Dermis blood vessel endothelial cell (primary cell): ENCODE measurements around the gene BPIFB2. TPM values are rescaled to one million over a fixed set of nuclear protein-coding genes. Genes with fewer than 3 reads are reported as not detected.
"Not testable (repeated sequence)": the region's sequence is repeated elsewhere in the genome, so short reads cannot be mapped to it uniquely, and the experiment has no call there.

Experiments used
- DNase-seq: peaks from one replicate; pipeline ENCODE4 v3.0.0; 2010
- total RNA-seq: library from RNA; depleted of rRNA; stranded (reverse); fragments of >200 nt; gene quantifications from 2 replicates; pipeline ENCODE4 v1.2.3, GENCODE V29; 2014

Gene BPIFB2
- total RNA-seq, 1 donor from 2014 or later = not detected

DNA sequence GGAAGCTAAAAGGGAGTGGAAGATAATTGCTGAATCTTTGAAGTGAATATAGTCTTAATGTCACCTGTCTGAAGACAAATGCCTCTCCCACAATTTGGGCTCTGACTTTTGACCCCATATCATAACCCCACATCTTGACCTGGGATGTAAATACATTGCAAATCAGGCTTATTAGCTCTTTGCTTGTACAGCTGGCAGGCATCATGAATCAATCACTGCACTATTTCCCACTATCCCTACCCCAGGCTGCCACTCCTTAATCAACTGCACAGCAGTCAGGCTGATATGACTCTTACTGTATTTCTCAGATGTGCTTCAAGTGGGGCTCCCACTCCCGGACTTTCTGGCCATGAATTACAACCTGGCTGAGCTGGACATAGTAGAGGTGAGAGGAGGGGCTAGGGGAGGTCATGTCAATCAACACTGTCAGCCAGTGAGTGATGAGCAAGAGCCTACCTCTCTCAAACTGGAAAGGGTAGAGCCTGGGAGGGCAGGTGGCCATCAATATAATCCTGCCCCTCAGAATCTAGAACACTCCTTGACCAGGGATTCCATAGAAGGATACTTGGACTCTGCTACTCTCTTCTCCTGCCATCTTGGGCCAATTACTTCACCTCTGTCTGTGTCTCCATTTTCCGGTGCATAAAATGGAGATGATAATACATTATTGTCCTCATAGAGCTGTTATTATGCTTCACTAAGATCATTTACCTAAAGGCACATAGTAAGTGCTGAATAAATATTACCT is 35.7 kb downstream of the BPIFB2 start:
- DNase-seq = no peak

DNA sequence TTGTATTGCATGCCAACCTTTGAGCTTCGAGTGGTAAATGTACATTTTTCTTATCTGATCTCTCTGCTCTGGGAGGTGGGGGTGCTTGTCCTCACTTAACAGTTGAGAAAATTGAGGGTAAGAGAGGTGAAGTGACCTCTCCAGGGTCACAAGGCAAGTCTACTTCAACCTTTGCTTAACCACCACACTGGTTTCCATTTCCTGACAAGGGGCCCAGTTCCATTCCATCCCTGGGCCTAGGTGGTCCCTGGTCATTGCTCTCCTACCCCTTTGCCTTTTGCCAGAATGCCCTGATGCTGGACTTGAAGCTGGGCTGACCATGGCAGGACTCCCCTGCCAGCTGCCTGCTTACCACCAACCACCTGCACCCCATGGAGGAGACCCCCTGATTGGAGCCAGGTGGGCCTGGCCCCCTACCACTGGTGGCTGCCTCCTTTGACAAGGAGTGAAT is 36.3 kb downstream of the BPIFB2 start:
- no peak for DNase-seq

DNA sequence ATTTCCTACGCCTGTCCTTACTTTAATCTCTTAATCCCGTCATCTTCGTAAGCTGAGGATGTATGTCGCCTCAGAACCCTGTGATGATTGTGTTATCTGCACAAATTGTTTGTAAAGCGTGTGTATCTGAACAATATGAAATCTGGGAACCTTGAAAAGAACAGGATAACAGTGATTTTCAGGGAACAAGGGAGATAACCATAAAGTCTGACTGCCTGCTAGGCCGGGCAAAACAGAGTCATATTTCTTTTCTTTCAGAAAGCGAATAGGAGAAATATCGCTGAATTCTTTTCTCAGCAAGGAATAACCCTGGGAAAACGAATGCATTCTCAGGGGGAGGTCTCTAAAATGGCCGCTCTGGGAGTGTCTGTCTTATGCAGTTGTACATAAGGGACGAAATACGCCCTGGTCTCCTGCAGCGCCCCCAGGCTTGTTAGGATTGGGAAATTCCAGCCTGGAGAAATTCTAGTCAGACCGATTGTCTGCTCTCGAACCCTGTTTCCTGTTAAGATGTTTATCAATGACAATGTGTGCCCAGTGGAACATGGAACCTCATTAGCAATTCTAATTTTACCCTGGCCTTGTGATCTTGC is 37.7 kb downstream of the BPIFB2 start:
- not testable (repeated sequence) for DNase-seq

DNA sequence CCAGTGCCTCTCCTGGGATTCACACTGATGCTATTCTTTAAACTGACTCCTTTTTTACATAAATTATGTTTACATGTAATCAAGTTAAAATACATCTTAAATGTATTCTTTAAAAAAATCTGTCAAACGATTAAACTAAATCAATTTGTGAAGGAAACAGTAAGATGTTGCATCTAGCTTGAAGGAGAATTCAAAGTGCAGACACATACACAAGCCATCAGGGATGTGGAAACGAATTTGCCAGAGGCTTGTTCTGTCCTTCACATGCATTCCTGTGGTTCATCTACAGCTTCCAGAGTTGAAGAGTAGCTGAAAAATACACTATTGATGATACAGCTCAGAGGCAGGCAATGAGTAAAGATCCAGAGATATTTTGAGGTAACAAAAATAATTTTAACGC is 38.9 kb downstream of the BPIFB2 start:
- no peak for DNase-seq

DNA sequence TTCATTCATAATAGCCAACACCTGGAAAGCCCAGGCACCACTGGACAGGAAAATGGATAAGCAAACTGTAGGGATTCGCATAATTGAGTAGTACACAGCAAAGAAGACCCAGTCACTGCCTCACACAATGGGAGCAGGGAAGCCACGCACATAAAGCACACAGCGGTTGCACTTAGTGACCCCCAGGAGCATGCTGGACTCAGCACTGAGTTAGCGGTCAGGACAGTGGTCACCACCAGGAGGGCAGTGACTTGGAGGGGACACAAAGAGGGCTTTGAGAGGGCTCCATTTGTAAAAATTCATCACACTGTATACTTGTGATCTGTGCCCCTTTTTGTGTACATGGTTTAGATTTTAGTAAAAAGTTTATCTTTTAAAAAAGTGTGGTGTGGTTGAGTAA is 43.8 kb downstream of the BPIFB2 start:
- no peak for DNase-seq

DNA sequence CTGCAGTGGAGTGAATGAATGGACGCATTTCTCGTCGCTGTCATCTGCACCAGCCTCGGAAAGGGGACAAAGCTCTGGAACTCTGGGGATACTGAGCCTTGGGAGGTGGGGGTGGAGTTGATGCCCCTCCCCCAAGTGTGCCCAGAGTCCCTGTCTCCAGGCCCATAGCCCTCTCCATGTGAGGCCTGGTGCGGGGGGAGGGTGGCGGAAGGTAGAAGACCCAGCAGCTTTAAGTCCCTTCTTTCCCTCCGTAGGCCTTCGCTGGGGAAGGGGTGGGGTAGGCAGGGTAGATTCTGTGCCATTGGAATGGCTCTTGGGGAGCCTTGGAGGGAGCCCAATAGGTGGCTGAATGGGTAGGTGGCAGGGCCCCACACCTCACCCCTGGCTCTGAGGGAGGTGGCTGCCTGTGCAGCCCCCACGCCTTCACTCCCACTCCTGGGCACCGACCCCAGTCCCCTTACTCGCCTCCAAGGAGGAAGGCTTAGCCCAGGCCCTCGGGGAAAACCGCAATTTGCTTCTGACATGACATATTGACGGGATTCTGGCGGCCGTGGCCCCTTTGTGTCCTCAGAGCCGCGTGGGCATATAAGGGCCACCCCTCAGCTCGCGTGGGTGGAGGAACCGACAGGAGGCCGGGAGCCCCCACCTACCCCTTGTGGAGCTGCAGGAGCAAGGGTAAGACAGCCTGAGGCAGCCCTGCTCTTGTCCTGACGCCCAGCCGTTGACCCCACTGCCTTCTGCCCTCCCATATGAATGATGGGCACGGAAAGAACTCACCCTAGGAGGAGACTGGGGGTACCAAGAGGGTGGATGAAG is 46.0 kb downstream of the BPIFB2 start, which contains the start of gene BPIFB3:
Gene BPIFB3 (plus strand): TSS at position 613 of the 816 bp plus-strand sequence. CDS start 1,533 bp downstream, outside the sequence.
- no peak for DNase-seq

DNA sequence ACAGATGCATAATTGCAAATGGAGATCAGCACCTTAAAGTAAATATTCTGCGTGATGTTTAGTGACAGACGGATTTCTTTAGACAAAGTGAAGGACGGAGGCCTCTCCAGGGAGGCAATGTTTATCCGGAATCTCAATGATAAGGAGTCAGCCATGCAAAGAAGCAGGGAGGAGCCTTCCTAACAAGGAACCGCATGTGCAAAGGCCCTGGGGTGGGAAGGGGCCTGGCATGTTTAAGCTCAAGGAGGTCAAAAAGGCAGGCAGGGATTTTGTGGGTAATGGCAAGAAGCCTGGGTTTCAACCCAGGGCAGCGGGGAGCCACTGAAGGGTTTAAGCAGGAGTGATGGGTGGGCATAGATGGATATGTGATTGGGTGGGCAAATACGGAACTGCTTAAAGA is 46.9 kb downstream of the BPIFB2 start:
- DNase-seq = no peak

DNA sequence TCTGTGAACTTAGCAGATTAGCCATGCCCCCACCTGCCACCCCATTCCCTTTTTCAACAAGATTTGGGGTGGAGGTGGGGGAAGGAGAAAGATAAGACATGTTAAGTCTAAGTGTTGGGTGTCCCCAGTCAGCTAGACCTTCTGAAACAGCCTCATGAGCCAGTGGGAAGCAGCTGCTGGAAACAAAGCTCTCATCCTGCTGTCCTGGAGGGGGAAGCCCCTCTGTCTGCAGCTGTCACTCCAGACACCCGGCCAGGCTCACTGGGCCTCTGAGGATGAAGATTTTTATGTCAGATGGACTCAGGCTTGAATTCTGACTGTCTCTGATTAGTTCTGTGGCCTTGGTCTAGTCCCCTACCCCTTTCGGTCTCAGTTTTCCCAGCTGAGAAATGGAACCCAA is 47.3 kb downstream of the BPIFB2 start:
- DNase-seq = no peak

DNA sequence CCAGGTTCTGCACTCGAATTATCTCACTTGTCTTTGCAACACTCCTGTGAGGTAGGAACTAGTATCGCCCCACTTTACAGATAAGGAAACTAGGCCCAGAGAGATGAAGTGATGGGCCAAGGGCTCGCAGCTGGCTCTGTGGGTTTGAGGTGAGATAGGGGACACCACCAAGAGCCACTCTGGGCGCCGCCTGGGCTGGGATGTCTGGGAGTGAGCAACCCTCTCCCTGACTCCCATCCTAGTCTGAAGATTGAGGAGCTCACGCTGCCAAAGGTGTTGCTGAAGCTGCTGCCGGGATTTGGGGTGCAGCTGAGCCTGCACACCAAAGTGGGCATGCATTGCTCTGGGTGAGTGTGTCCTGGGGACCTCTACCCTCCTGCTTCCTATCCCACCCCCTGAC is 51.6 kb downstream of the BPIFB2 start:
- no peak for DNase-seq

DNA sequence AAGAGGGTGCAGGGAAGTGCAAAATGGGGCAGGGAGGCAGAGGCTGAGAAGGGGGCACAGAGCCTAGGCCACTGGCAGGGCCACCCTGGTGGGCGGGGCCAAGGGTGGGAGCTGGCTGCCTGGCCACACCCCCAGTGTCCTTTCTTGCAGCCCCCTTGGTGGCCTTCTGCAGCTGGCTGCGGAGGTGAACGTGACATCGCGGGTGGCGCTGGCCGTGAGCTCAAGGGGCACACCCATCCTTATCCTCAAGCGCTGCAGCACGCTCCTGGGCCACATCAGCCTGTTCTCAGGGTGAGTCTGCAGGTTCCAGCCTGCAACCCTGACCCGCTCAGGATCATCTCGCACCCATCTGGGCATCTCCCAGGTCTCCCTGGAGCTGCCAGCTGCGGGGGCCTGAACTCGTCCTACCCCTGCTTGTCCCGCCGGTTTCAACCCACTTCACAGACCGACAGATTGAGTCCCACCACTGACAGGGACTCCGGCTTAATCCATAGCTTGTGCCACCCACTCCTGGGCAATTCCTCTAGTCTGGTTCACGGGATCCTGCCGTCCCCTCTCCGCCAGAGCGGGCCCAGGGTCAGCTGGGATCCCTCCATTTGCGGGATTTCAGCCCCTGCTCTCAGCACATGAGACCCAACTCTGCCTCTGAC is 52.4 kb downstream of the BPIFB2 start:
- no peak for DNase-seq

DNA sequence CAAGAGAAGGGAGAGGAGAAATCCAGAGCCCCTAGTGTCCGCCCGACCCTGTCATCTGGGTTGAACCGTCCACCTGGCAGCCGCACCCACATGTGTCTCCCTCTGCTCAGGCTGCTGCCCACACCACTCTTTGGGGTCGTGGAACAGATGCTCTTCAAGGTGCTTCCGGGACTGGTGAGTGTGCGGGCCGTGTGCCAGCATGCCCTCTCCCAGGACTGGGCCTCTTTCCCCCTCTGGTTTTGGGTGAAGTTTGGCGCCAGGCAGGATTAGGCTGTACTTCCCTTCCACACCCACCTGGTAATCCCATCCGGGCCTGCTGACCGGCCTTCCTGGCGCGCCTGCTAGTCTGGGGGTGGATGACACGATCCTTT is 54.1 kb downstream of the BPIFB2 start:
- DNase-seq = no peak

DNA sequence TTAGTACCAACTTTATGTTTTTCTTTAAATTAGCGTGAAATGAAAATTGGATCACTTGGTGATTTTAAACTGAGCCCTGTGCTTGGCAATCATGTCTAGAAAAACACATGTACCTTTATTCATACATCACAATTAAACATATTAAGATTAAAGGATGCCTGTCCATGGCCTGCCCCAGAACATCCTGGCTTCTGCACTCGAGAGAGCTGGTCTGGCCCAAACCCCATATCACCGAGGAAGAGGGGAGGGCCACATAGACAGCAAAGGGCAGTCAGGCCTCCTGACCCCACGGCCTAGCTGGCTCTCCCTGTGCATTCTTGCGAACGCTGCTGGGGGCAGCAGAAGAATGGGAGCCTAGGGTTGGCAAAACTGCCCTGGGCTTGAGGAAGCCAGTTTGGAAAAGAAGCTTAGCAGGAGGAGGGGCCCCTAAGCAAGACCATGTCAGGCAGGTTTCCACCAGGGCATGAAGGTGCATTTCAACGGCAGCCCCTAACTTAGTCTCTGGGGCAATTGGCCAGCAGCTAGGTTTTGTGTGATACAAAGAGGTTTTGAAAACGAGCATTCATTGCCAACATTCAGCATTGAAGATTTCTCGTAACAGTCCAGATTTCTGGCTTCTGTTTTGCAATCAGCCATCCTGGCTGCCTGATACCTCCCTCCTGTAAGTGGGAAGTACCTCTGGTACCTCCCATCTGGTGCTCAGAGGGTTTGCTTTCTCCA is 54.8 kb downstream of the BPIFB2 start:
- no peak for DNase-seq

DNA sequence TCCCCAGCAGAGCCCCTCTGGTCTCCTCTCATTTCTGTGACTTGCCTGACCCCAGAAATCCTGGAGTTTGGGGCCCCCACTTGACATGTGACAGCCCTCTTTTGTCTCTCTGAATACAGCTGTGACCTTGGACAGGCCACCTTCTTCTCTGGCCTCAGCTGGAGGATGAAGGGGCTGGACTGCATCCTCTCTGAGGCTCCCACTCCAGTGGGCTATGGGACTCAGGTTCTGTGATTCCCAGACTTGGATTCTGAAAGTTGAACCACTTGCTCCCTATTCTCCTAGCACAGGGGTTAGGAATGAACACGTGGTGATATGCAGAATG is 55.3 kb downstream of the BPIFB2 start:
- DNase-seq = no peak

DNA sequence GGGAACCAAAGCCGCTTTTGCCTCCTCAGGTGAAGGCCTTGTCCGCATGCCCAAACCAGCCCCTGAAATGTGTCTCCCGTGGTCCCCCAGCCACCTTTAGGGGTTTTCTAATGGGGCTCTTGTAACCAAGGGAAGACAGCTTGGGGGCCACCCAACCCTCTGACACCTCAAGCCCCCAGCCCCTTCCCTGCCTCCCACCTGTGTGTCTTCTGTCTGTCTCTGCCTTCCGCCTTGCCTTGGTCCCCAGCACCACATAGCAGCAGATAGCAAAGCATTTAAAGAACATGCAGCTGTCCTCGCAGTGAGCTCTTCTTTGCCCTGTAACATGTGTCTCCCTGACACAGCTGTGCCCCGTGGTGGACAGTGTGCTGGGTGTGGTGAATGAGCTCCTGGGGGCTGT is 55.8 kb downstream of the BPIFB2 start:
- DNase-seq = no peak

DNA sequence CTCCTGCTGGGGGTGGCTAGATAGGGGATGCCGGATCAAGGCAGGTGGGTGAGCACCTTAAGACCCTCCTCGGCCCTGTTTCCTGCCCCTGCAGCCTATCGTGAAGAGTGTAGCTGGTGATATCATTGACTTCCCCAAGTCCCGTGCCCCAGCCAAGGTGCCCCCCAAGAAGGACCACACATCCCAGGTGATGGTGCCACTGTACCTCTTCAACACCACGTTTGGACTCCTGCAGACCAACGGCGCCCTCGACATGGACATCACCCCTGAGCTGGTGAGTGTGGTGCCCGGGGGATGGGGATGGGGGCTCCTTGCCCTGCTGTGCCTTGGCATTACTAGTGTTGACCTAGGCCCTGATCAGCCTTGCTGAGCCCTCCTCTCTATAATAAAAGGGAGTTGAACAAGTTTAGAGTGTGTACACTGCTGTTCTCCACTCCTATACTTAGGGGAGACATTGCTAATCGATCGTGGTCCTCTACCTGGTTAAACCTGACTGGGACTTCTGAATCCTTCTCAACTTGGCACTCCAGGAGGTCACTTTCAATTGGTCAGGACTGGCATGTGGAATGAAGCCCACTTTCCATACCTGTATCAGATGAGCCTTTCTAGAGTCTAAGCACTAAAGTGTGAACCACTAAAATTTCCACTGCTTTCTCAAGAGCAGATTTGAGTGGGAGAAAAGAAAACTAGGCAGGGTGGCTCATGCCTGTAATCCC is 57.2 kb downstream of the BPIFB2 start:
- no peak for DNase-seq

DNA sequence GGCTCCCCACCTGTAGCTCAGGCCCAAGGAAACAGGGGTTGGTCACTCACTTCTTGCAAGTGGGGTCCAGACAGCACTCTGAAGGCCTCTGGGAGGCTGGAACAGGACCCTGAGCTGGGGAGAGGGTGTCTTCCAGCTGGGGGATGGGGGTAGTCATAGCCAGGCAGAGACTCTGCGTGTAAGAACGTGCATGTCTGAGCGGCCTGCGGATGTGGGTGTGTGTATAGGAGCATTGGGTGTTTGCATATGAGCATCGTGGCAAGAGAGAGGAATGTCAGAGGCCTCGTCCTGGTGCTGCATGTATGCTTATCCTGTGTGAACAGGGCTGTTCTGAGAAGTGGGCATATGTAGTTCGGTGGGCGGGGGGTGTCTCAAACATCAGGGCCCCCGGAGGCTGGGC is 58.3 kb downstream of the BPIFB2 start:
- DNase-seq = no peak

DNA sequence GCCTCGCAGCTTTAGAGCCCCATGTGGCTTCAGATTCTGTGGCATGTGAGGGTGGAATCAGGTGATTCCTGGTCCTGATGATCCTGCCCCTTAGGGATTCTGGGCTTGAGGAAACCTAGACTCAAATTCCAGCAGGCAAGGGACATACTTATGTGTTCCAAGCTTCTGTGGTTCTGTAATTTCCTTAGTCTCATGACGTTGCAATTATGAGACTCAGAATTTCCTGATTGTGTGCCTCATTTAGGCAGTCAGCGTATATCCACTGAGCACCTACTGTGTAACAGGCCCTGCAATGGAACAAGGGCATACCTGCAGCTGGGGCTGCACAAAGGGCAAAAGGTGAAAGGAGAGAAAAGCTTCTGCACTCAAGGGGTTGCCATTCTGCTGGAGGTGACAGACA is 60.3 kb downstream of the BPIFB2 start:
- DNase-seq = no peak

DNA sequence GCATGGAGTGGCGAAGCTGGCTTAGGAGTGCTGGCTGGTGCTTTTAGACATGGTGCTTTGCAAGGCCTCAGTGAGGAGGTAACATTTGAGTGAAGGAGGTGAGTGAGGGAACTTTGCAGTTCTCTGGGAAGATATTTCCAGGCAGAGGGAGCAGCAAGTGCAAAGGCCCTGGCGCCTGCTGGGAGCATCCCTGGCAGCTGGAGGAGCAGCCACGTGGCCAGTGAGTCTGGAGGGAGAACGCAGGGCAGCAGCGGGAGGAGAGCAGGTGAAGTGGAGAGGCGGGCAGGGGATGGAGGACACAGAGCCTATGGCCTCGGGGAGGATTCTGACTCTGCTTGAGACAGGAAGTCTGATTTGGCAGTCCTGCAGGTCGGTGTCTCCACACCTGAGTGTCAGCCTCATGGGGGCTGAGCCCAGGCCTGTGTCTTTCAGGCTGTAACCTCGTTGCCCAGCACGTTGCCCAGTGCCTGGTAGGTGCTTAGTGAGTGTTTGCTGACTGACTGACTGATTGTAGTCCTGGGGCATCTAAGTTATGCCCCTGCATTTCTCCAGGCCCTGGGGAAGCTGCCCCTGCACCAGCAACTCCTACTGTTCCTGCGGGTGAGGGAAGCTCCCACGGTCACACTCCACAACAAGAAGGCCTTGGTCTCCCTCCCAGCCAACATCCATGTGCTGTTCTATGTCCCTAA is 60.9 kb downstream of the BPIFB2 start:
- no peak for DNase-seq

DNA sequence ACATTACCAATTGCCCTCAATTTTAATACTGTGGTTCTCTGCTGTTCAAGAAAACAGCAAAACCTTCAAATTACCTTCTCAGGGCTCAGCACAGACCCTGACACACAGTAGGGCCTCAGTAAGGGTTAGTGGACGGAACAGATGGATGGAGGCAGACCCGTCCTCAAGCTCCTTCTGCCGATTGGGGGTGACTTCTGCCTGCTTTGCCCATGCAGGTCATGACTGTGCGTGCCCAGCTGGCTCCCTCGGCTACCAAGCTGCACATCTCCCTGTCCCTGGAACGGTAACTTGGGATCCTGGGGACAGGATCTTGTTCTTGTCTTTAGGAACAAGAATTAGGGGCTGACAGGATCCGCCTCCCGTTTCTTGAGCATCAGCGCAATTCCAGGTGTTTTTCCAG is 62.2 kb downstream of the BPIFB2 start:
- DNase-seq = no peak

DNA sequence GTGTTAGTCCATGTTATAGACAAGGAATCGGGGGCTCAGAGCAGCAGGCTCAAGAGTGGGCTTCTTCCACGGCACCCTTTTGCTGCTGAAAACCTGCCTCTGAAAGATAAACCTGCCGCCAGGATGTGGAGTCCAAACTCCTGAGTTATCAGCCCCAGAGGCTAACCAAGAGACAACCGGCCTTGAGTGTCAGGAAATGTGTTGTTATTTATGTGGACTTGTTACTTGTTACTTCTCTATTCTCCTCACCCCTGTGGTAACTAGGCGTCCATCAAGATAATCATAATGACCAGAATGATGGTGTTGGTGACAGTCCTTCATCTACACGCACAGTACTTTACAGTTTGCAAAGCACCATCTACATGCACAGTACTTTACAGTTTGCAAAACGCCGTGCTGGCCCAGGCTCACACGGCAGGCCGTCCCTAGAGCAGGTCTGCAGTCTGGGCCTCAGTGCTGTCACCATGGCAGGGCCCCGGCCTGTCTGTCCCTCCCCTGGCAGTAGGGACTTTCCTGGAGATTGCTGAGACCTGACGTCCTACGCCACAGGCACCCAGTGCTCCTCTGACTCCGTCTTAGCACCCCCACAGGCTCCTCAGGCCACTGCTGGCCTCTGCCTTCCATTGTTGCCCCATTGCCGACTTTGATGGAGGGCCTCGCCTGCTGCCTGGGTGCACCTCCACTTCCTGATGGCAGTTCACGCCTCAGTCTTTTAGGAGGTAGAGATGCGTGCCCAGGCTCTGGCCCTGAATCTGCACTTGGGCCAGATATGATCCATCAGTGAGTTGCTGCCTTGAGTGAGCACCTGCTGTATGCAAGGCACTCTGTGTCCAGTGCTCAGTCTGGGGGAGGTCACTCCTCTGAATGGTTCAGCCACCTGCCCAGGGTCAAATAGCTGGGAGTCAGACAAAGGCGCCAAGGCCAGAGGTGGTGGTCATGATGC is 62.9 kb downstream of the BPIFB2 start:
- no peak for DNase-seq
